ENCODE data around the gene MRPL23.

The MRPL23 gene

DNA sequence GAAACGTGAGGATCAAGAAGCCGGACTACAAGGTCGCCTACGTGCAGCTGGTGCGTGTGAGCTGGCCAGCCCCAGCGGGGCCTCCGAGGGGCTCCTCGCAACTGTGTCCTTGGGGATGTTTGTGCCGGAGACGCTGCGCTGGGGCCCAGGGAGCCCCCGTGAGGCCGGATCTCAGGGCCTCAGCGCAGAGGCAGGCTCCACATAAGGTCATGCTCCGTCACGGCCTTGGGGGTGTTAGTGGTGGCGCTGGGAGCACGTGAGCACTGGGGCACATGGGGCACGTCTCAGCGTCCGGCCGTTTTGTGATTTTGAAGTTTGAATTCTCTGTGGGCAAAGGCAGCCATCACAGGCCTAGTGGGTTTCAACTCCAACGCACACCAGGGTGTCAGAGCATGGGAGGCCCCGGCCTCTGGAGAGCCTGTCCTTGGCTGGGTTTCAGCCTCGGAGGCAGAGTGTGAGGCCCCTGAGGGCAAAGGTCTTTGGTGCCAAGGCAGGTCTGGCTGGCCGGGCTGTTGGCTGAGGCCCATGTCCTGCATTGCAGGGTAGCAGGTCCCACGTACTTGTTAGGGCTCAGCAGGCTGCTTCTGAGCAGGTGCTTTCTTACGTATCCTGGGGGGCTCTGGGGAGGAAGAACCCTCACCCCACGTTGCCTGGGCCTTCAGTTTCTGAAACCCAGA lies 5.8 kb downstream of the MRPL23 start:
- no peak overlapping the region for H3K4me3 ChIP-seq (ENCODE audit: low read depth, low read length)

DNA sequence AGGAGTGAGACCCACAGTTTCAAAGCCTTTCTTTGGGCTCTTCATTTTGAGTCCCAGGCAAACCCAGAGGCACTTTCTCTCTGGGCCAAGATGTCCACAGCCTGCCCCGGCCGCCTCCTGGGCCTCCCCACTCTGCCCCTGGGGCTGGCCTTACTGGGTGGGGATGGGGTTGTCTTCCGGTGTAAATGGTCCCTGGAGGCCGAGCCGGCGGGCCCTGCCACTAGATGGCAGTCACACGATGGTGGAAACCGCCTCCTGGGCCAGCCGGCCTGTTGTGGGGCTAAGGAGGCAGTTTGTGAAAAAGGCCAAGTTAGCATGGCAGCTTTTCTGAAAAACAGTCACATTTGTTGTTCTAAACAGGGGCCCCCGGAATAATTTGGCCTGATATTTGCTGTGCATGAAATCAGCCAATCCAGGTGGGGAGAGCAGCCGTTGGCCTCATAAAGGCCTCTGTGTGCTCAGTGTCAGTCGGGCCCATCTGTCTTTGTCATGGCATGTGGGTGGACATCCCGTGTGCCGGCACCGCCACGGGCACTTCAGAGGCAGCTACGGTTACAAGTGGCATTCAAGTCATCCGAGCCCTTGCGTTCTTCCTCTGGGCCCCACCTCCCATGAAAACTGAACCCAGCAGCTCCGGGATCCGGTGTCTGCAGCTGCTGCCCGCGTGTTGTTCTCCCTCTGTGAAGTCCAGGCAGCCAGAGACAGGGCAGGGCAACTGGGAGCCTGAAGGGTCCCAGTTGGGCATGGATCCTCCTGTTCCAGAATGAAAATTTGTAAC lies 6.5 kb downstream of the MRPL23 start:
- no peak overlapping the region for H3K4me3 ChIP-seq (ENCODE audit: low read depth, low read length)

DNA sequence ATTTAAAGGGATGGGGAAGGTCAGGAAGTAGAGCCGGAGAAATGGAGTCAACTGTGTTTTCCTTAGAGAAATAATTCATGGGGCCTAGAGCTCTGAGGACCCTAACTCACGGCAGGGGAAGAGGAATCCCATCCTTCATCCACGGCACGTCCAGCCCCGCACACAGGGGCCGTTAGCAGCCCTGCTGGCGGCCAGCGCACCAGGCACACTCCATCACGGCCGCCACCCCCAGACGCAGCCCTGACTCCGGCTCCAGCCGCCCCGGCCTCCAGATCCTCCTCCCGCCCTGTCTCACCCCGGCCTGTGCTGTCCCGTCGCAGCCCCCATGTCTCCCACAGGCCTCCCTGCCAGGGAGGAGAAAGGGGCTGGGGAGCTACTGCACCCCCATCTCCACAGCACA lies 11.2 kb downstream of the MRPL23 start:
- H3K4me3 ChIP-seq (ENCODE audit: low read depth, low read length) = no peak overlapping the region

DNA sequence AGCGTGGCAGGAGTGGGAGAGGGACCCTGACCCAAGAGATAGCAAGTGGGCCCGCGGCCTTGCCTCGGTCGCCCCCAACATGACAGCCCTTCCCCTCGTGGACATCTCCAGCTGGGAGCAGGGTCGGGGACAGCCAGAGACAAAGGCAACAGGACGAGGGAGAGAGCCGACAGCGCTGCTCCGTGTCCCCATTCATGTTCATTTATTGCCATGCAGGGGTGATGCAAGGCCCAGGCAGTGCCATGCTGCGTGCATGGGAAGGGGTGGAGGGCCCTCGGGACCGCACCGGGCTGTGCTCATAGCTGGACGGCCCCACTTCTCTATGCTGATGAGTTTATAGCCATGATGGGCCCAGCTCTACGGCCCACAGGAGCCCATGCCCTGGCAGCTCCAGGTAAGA lies 12.7 kb downstream of the MRPL23 start:
- no peak overlapping the region for H3K4me3 ChIP-seq (ENCODE audit: low read depth, low read length)

DNA sequence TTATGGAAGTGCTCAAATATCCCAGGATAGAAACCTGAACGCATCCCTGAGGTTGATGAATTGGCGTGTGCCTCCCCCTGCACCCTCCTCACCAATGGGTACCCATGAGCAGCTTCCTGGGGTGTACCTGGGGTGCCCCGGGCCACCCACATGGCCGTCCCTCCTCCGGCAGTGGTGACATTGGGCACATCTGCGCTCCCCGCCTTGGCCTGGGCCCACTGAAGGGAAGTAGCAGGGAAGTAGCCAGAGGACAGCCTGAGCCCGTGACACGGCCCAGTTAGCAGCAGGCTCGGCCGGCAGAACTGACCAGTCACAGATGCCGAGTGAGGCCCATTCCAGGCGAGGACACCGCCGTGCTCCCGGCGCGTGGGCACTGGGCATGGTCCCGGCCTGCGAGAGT lies 16.7 kb downstream of the MRPL23 start:
- H3K4me3 ChIP-seq (ENCODE audit: low read depth, low read length) = no peak overlapping the region

DNA sequence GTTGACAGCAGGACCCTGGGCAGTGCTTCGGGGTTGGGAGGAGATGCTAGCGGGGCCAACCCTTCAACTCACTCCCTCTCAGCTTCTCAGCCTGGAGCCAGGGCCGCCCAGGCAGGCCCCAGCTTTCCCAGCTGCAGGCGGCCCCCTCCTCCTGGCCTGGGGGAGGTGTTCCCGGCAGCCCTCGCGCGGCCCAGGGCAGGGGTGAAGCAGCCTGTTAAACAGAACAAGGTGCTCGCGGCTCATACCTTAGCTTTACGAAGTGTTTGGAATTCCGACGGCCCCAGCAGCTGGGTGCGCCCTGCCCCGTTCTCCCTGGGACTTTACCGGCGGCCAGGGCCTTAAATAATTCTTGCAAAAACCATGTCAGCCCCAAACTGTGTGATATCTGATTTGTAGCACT lies 17.2 kb downstream of the MRPL23 start:
- no peak overlapping the region for H3K4me3 ChIP-seq (ENCODE audit: low read depth, low read length)

DNA sequence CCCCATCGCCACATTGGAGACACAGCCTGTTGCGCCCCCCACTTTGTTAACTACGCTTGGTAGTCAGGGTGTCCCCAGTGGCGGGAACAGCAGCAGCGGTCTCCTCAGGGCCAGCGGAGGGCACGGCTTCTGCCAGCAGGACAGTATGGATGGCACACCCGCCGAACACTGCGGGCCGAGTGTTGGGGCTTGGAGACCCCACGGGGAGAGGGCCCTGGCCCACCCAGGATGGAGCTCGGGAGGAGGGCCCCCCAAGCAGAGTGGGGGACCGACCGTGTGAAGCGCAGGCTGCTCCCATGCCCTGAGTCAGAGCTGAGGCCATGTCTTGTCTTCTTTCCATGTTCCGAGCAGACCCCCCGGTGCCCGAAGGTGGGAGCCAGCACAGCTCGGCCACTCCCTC lies 17.8 kb downstream of the MRPL23 start:
- no peak overlapping the region for H3K4me3 ChIP-seq (ENCODE audit: low read depth, low read length)

DNA sequence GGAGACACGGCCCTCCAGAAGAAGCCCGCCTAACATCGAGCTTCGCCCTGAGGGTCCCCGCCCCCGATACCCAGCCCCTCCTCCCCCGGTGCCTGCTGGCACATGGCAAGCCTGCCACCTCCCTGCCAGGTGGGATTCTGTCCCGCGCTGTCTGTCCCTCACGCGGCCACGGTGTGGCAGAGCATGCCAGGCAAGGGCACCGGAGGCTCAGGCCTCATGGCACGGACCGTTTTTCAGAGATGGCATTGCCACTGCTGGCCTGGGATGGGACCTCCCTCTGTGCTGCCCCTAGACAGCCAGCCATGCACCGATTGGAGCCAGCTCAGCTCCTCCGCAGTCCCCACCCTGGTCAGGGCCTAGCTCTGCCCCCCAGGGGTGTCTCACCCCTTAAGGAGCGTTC lies 19.4 kb downstream of the MRPL23 start:
- no peak overlapping the region for H3K4me3 ChIP-seq (ENCODE audit: low read depth, low read length)

DNA sequence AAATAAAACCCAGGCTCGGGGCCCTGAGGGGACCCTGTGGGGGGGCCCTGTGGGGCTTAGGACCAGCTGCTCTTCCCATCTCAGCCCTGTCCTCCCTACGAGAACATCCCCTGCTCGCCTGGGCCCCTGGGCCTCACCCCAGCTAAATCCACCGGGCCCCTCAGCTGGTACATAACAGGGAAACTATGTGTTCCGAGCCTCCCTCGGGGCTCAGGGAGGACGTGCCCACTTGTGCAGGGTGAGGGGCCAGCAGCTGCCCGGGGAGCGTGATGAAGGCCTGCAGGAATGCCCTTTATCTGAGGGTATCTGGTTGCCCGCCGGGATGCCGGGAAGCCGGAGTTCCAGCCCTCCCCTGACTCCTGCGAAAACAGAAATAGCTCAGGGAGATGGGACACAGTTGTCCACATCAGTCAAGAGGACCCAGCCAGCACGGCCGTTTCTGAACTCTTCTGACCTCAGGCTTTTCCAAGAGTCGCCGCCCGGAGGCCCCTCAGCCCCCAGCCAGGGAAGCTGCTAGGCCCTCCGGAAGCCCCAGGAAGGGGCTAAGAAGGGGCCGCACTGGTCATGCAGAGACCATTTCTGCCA lies 20.6 kb downstream of the MRPL23 start:
- H3K4me3 ChIP-seq (ENCODE audit: low read depth, low read length) = no peak overlapping the region

DNA sequence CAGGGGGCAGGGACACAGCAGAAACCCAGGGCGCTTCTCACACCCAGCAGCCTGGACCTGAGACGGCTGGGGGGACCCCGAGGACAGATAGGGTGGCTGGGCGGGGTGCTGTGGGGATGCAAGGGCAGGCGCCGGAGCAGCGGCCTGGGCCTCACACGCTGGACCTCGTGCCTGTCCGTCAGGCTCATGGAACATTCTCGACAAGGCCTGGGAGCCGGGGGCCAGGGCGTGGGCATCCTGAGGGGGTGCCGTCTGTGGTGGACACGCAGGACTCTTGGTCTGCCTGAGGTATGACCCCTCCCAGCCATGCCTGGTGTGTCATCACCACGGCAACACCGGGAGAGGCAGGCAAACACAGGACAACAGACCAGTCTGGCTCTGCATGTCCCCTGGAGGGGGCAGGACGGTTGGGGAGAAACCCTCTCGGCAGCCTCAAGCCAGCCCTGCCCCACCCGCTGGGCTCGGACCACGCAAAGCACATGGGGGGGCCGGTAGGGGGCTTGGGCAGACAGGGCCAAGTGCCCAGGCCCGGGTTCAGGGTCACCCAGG lies 21.4 kb downstream of the MRPL23 start:
- no peak overlapping the region for H3K4me3 ChIP-seq (ENCODE audit: low read depth, low read length)

DNA sequence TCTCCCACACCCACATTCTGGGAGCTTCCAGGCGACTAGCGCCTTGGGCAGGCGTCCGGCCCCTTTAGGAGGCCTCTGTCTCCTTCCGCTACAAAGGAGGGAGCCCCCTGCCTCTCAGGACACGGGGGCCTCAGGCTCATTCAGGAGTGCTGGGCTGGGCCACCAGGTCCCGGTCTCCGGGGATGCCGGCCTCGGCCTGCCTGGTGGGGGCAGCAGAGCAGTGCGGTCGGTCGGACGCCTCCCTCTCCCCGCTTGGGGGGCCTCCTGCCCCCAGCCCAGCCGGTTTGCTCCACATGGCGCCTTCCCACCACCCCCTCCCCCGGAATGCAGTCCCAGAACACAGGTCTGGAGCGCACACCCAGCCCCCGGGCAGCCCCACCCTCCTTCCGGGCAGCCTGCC lies 21.9 kb downstream of the MRPL23 start:
- H3K4me3 ChIP-seq (ENCODE audit: low read depth, low read length) = no peak overlapping the region

DNA sequence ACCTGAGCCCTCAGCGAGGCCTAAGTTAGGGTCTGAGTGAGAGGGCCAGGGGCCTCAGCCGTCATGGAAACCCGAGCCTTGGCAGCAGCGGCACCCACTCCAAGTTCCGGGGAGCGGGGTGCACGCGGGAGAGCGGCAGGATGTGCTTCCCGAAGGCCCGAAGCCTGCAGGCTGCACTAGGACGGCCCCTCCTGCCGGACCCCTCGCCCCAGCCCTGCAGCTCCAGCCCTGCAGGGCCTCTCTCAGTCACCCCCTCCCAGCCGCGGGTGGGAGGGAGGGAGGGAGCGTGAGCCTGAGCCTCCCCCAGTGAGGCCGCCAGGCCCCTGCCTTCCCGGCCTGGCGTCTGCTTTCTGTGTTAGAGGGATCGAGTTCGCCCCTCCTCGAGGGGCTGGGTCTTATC lies 22.6 kb downstream of the MRPL23 start:
- no peak overlapping the region for H3K4me3 ChIP-seq (ENCODE audit: low read depth, low read length)

DNA sequence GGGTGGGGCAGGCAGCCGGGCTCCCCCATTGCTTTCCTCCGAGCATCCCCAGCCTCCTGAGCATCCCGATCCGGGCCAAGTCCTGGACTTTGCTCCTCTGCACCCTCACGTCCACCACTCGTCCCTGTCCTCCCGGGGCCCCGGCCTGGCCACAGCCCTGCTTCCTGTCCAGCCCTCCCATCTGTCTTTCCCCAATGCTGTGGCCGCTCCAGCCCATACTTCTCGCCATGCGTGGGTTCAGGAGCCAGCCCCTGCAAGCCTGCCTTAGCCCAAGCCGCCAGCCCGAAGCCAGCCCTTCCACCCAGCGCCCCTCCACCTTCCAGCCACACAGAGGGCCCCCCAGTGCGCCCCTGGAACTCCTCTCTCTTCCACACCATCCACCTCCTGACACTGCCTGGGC lies 23.8 kb downstream of the MRPL23 start:
- no peak overlapping the region for H3K4me3 ChIP-seq (ENCODE audit: low read depth, low read length)

DNA sequence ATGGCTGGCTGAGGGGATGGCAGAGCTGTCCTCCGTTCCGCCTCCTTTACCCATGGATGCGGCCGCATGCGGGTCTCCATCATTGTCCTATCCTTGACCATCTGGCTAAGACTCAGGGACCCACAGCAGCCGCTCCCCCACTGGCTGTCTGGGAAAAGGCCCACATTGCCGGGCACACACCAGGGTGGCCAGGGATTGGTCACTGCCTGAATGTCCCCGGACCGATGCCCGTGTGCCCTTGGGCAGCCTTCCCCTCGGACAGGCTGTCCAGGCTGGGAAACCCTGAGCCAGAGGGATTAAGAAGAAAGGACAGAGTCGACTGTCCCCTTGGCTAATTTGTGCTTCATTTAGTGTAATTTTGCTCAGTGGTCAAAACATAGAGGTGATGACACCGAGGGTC lies 28.1 kb downstream of the MRPL23 start:
- H3K4me3 ChIP-seq (ENCODE audit: low read depth, low read length) = no peak overlapping the region

DNA sequence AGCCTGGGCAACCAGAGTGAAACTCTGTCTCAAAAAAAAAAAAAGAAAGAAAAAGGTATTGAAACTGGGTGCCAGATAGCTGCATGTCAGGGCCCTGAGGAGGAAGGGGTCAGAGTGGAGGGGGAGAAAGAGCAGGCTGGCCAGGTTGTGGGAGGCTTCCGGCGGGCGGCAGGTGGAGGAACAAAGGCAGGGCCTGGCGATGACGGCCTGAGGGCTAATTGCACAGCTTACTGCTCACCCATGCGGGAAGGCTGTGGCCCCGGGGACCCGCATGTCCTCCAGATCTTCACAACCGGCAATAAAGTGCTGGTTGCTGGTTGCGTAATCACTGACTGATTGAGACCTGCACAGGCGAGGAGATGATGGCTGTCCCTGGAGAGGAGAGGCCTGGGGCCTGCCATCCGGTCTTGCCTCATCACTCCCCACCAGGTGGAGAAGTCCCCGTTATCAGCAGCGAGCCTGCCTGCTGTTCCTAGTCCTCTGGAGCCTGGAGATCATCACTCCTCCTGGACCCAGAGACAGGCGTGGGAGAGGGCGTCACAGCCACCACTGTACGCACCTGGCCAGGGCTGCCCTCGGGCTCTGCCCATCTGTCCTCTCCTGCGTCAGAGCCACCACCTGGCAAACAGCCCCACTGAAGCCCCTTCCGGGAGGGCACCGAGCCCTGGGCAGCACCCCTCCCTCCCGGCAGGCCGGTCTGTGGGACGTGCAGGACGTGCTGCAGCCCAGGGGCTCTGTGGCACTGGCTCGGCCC lies 31.8 kb downstream of the MRPL23 start:
- no peak overlapping the region for H3K4me3 ChIP-seq (ENCODE audit: low read depth, low read length)

DNA sequence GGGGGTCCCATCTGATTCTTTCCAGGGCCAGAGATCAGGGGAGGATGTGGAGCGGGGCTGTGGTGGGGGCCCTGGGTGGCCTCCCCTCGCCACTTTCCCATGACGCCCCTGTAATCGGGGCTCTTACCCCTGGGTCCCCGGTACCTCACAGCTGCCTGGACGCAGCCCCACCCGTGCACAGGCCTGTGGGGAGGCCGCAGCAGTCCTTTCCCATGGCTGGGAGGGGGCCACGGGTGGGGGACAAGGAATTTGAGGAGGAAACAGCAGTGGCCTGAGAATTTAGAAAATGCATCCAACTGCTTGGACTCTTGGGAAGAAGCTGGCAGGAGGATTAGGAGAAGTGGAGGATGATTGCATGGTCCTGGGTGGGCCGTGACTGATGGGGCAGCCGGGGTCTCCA lies 32.5 kb downstream of the MRPL23 start:
- no peak overlapping the region for H3K4me3 ChIP-seq (ENCODE audit: low read depth, low read length)

DNA sequence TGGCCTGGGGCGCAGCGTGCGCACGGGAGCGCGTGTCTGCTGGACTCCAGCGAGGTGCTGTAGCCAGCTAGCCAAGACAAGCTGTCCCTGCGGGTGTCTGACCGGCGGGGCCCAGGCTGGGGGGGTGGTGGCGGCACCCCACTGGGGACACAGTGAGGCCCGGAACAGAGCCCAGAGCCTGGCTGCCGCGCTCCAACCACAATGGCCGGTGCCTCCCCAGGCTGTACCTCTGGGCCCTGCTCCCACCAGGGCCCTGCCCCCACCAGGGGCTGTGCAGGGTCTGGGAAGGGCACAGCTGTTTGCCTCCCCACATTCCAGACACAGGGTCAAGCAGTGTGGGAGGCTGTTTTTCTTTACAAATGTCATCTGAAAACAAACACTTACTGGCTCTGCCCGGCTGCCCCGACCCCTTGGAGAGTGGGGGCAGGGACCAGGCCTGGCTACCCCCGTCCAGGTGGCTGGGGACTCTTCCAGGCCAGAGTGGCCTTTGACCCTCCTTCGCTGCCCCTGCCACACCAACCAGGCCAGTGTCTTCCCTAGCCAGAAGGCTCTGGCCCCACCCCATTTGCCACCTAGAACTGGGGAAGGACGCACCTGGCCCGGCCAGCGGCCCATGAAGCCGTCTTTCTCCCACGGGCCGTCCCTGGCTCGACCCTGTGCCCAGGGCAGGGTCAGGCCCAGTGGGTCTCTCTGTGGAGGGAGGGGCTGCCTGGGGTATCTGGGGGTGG lies 35.9 kb downstream of the MRPL23 start:
- H3K4me3 ChIP-seq (ENCODE audit: low read depth, low read length) = no peak overlapping the region

DNA sequence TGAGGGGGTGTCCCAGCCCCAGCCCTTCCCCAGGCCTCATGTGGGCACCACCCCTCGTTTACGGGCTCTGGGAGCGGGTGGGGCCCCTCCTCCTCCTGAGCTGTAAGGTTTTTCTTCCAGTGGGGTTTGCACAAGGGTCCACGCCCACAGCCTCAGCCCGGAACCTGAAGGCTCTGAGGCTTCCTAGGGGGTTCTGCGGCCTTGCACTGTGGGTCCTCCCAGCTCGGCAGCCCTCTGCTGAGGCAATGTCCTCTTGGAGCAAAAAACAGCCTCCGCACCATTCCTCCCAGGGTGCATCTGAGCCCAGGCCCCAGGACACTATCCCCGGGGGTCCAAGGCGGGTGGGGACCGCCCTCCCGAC lies 36.4 kb downstream of the MRPL23 start:
- H3K4me3 ChIP-seq (ENCODE audit: low read depth, low read length) = no peak overlapping the region

DNA sequence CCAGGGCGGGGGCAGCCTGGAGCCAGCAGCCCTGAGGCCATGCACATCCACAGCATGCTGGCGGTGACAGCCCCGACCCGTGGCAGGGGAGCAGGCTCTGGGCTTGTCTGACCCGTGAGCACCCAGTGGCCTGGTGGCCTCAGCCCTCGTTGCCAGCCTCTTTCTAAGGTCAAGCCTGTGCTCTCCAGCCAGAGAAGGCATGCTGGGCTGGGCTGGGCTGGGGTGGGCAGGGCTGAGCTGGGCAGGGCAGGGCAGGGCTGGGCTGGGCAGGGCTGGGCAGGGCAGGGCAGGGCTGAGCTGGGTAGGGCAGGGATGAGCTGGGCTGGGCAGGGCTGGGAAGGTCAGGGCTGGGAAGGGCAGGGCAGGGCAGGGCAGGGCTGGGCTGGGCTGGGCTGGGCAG lies 39.9 kb downstream of the MRPL23 start:
- no peak overlapping the region for H3K4me3 ChIP-seq (ENCODE audit: low read depth, low read length)

DNA sequence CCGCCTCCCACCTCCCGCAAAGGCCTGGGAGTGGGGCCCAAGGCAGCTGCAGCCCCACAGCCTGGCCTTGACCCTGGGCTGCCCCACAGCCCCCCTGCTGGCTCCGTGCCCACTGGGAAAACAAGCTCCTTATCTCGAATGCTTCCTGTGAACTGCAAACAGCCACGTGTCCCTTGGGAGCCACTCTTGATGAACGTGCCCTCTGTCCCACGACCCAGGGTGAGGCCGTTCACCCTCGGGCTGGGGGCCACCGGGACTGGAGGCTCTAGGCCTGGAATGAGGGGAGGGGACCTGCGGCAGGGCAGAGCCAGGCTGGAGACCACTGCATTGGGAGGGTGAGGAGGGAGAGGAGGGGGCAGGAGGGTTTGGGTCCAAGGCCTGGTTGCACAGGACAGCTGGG lies 41.0 kb downstream of the MRPL23 start:
- no peak overlapping the region for H3K4me3 ChIP-seq (ENCODE audit: low read depth, low read length)
